ENCODE measurements around the gene PPIG.

DNA sequence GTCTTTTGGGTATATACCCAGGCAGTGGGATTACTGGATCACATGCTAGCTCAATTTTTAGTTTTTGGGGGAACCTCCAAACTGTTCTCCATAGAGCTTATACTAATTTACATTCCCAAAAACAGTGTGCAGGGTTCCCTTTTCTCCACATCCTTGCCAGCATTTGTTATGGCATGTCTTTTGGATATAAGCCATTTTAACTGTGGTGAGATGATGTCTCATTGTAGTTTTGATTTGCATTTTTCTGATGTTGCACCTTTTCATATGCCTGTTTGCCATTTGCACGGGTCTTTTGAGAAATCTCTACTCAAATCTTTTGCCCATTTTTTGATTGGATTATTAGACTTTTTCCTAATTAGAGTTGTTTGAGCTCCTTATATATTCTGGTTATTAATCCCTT, 18.5 kb upstream of the PPIG start:
- TF ChIP-seq, protein P1, sequence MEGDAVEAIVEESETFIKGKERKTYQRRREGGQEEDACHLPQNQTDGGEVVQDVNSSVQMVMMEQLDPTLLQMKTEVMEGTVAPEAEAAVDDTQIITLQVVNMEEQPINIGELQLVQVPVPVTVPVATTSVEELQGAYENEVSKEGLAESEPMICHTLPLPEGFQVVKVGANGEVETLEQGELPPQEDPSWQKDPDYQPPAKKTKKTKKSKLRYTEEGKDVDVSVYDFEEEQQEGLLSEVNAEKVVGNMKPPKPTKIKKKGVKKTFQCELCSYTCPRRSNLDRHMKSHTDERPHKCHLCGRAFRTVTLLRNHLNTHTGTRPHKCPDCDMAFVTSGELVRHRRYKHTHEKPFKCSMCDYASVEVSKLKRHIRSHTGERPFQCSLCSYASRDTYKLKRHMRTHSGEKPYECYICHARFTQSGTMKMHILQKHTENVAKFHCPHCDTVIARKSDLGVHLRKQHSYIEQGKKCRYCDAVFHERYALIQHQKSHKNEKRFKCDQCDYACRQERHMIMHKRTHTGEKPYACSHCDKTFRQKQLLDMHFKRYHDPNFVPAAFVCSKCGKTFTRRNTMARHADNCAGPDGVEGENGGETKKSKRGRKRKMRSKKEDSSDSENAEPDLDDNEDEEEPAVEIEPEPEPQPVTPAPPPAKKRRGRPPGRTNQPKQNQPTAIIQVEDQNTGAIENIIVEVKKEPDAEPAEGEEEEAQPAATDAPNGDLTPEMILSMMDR (IDR thresholded peaks at IDR 0.05), result no peak
- no peak for TF ChIP-seq EZH2 (IDR thresholded peaks at IDR 0.05; ENCODE audit: borderline replicate concordance, insufficient read depth, low read depth, low read length, poor library complexity, severe bottlenecking)

All from B cell (primary cell).